ENCODE results near the gene ENTHD1.

ENTHD1 gene

GRCh38 chr22:39833093-39833492, 60.5 kb downstream of the ENTHD1 start:
- no peak overlapping the region for H3K27ac ChIP-seq (ENCODE audit: low read depth, low read length)
- H3K9ac ChIP-seq (ENCODE audit: low read length) = no peak overlapping the region
- no peaks in the 10 kb centered on the region for H3K36me3 ChIP-seq (ENCODE audit: insufficient read depth, low read length)
- H3K4me1 ChIP-seq (ENCODE audit: insufficient read depth, low read length) = no peaks in the 10 kb centered on the region
- peaks cover 0 to 8% of the 10 kb centered on the region in 2 donors for H3K27me3 ChIP-seq (ENCODE audit: control insufficient read depth in 1 of 2, insufficient read depth in 2 of 2, low read length in 2 of 2)
- no peak overlapping the region for H3K4me3 ChIP-seq (ENCODE audit: low read depth in 1 of 2, low read length in 2 of 2)
- no peaks in the 10 kb centered on the region for H3K9me3 ChIP-seq (ENCODE audit: low read length)

DNA sequence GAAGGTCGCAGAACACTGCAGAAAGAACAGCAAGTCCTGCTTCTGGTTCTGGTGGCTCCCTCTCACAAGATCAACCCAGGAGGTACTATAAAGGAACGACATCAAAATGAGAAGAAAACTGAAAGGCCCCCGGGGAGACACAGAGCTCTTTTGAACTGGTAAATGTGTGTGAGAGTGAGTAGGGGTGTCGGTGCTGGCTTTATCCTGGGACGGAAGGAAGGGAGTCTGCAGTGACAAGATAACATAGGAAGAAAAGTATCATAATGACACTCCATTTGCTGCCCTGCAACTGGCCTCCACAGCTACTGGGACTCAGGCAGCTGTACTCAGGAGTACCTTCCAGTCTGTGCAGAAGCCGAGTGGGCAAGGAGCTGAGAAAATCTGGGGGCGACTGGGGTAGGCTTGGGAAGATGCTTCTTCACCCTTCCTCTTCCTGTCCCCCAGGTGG, 60.9 kb downstream of the ENTHD1 start:
- no peak overlapping the region for H3K9ac ChIP-seq (ENCODE audit: low read length)
- H3K27me3 ChIP-seq (ENCODE audit: control insufficient read depth in 1 of 2, insufficient read depth in 2 of 2, low read length in 2 of 2) = peaks cover 0 to 8% of the 10 kb centered on the region in 2 donors
- no peaks in the 10 kb centered on the region for H3K9me3 ChIP-seq (ENCODE audit: low read length)
- H3K4me1 ChIP-seq (ENCODE audit: insufficient read depth, low read length) = no peaks in the 10 kb centered on the region
- no peak overlapping the region for H3K27ac ChIP-seq (ENCODE audit: low read depth, low read length)
- no peak overlapping the region for H3K4me3 ChIP-seq (ENCODE audit: low read depth in 1 of 2, low read length in 2 of 2)
- no peaks in the 10 kb centered on the region for H3K36me3 ChIP-seq (ENCODE audit: insufficient read depth, low read length)

DNA sequence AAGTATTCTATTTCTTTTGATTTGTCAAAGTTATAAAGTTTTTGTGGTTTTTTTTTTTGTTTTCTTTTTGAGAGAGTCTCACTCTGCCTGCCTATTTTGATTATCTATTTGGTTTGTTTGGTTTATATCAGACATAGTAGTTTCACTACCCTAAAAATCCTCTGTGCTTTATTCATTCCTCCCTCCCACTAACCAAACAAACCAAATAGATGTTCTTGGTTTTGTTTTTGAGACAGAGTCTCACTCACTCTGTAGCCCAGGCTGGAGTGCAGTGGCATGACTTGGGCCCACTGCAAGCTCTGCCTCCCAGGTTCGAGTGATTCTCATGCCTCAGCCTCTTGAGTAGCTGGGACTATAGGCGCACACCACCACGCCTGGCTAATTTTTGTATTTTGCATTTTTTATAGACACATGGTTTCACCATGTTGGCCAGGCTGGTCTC, 67.9 kb downstream of the ENTHD1 start:
- Histone ChIP-seq H3K36me3 (ENCODE audit: insufficient read depth, low read length) (no peaks in the 10 kb centered on the region), H3K9me3 (ENCODE audit: low read length) (no peaks in the 10 kb centered on the region), H3K4me1 (ENCODE audit: insufficient read depth, low read length) (no peaks in the 10 kb centered on the region), H3K27me3 (ENCODE audit: control insufficient read depth in 1 of 2, insufficient read depth in 2 of 2, low read length in 2 of 2) (peaks cover 0 to 4% of the 10 kb centered on the region in 2 donors), H3K4me3 (ENCODE audit: low read depth in 1 of 2, low read length in 2 of 2) (no peak overlapping the region), H3K27ac (ENCODE audit: low read depth, low read length) (no peak overlapping the region), H3K9ac (ENCODE audit: low read length) (no peak overlapping the region)

DNA sequence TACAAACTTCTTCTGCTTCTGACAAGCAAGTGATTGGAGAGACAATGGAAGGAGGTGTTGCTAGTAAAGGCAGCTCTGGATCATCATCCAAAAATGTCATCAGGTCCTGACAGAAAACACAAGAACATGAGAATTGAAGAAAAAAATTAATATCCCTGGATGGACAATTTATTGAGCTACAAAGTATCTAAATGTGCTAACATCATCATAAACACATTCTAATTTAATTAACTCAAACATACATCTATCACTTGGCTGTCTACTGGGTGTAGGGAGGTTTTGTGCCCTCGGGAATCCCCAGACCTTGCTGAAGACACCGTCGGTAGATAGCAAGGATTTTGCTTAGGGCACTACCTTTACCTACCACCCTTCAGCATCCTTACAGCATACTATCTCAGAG, 72.6 kb downstream of the ENTHD1 start:
- no peak overlapping the region for H3K9ac ChIP-seq (ENCODE audit: low read length)
- no peak overlapping the region for H3K27ac ChIP-seq (ENCODE audit: low read depth, low read length)
- no peak overlapping the region for H3K4me3 ChIP-seq (ENCODE audit: low read depth in 1 of 2, low read length in 2 of 2)

DNA sequence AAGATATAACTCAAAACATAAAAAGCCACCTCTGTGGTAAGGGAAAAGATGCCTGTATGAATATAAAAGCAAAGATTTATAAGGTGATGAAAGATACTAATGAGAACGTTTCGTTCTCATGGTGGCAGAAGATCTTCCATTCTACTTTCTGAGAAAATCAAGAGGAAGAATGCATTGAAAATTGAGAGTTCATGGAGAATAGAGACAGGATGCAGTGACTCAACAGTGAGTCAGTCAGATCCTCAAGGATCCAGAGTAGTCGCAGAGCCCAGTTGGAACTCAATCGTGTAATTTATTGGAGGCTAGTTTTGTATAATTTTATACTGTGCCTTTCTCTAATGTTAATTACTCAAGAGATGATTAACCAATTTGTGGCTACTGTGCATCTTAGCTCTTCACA, 73.3 kb downstream of the ENTHD1 start:
- Histone ChIP-seq H3K9ac (ENCODE audit: low read length) (no peak overlapping the region), H3K9me3 (ENCODE audit: low read length) (no peaks in the 10 kb centered on the region), H3K36me3 (ENCODE audit: insufficient read depth, low read length) (no peaks in the 10 kb centered on the region), H3K4me1 (ENCODE audit: insufficient read depth, low read length) (no peaks in the 10 kb centered on the region), H3K27me3 (ENCODE audit: control insufficient read depth in 1 of 2, insufficient read depth in 2 of 2, low read length in 2 of 2) (no peaks in the 10 kb centered on the region), H3K27ac (ENCODE audit: low read depth, low read length) (no peak overlapping the region), H3K4me3 (ENCODE audit: low read depth in 1 of 2, low read length in 2 of 2) (no peak overlapping the region)

More for the DNA sequence above, 72.6 kb downstream of the ENTHD1 start:
- H3K27me3 ChIP-seq (ENCODE audit: control insufficient read depth in 1 of 2, insufficient read depth in 2 of 2, low read length in 2 of 2) = no peaks in the 10 kb centered on the region
- no peaks in the 10 kb centered on the region for H3K9me3 ChIP-seq (ENCODE audit: low read length)
- no peaks in the 10 kb centered on the region for H3K4me1 ChIP-seq (ENCODE audit: insufficient read depth, low read length)
- H3K36me3 ChIP-seq (ENCODE audit: insufficient read depth, low read length) = no peaks in the 10 kb centered on the region

DNA sequence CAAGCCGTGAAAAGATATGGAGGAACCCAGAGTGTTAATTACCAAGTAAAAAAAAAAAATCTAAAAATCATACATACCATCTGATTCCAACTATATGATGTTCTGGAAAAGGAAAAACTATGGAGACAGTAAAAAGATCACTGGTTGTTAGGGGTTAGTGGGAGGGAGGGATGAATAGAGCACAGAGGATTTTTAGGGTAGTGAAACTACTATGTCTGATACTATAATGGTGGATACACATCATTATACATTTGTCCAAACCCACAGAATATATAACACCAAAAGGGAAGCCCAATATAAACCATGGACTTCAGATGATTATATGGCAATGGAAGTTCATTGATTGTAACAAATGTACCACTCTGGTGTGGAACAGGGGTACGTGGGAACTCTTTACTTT, 74.1 kb downstream of the ENTHD1 start:
- Histone ChIP-seq H3K4me3 (ENCODE audit: low read depth in 1 of 2, low read length in 2 of 2) (no peak overlapping the region), H3K36me3 (ENCODE audit: insufficient read depth, low read length) (no peaks in the 10 kb centered on the region), H3K4me1 (ENCODE audit: insufficient read depth, low read length) (no peaks in the 10 kb centered on the region), H3K9ac (ENCODE audit: low read length) (no peak overlapping the region), H3K27me3 (ENCODE audit: control insufficient read depth in 1 of 2, insufficient read depth in 2 of 2, low read length in 2 of 2) (no peaks in the 10 kb centered on the region), H3K27ac (ENCODE audit: low read depth, low read length) (no peak overlapping the region), H3K9me3 (ENCODE audit: low read length) (no peaks in the 10 kb centered on the region)

- H3K27ac ChIP-seq (ENCODE audit: low read depth, low read length) = no peak overlapping the region
- H3K4me1 ChIP-seq (ENCODE audit: insufficient read depth, low read length) = no peaks in the 10 kb centered on the region
- H3K9me3 ChIP-seq (ENCODE audit: low read length) = no peaks in the 10 kb centered on the region
- no peaks in the 10 kb centered on the region for H3K36me3 ChIP-seq (ENCODE audit: insufficient read depth, low read length)
- H3K9ac ChIP-seq (ENCODE audit: low read length) = no peak overlapping the region
- H3K27me3 ChIP-seq (ENCODE audit: control insufficient read depth in 1 of 2, insufficient read depth in 2 of 2, low read length in 2 of 2) = no peaks in the 10 kb centered on the region
- no peak overlapping the region for H3K4me3 ChIP-seq (ENCODE audit: low read depth in 1 of 2, low read length in 2 of 2)
Measured at GRCh38 chr22:39818094-39818493, 75.5 kb downstream of the ENTHD1 start.

- no peak overlapping the region for H3K27ac ChIP-seq (ENCODE audit: low read depth, low read length)
- H3K9ac ChIP-seq (ENCODE audit: low read length) = no peak overlapping the region
- H3K27me3 ChIP-seq (ENCODE audit: control insufficient read depth in 1 of 2, insufficient read depth in 2 of 2, low read length in 2 of 2) = no peaks in the 10 kb centered on the region
- H3K9me3 ChIP-seq (ENCODE audit: low read length) = no peaks in the 10 kb centered on the region
- no peak overlapping the region for H3K4me3 ChIP-seq (ENCODE audit: low read depth in 1 of 2, low read length in 2 of 2)
- no peaks in the 10 kb centered on the region for H3K36me3 ChIP-seq (ENCODE audit: insufficient read depth, low read length)
- H3K4me1 ChIP-seq (ENCODE audit: insufficient read depth, low read length) = no peaks in the 10 kb centered on the region
Measured at GRCh38 chr22:39815932-39816331, 77.6 kb downstream of the ENTHD1 start.

DNA sequence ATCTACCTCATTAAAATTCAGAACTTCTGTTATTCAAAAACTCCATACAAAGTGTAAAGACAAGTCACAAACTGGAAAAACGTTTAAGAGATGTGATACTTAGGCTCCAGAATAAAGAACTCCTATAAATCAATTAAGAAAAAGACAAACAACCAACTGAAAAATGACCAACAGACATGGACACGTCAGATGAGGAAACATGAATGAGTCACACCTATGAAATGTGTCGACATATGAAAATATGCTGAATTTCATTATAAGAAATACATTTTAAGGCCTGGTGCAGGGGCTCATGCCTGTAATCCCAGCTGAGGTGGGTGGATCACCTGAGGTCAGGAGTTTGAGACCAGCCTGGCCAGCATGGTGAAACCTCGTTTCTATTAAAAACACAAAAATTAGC, 78.7 kb downstream of the ENTHD1 start:
- Histone ChIP-seq H3K27ac (ENCODE audit: low read depth, low read length) (no peak overlapping the region), H3K36me3 (ENCODE audit: insufficient read depth, low read length) (no peaks in the 10 kb centered on the region), H3K9ac (ENCODE audit: low read length) (no peak overlapping the region), H3K27me3 (ENCODE audit: control insufficient read depth in 1 of 2, insufficient read depth in 2 of 2, low read length in 2 of 2) (no peaks in the 10 kb centered on the region), H3K9me3 (ENCODE audit: low read length) (no peaks in the 10 kb centered on the region), H3K4me1 (ENCODE audit: insufficient read depth, low read length) (no peaks in the 10 kb centered on the region), H3K4me3 (ENCODE audit: low read depth in 1 of 2, low read length in 2 of 2) (no peak overlapping the region)

DNA sequence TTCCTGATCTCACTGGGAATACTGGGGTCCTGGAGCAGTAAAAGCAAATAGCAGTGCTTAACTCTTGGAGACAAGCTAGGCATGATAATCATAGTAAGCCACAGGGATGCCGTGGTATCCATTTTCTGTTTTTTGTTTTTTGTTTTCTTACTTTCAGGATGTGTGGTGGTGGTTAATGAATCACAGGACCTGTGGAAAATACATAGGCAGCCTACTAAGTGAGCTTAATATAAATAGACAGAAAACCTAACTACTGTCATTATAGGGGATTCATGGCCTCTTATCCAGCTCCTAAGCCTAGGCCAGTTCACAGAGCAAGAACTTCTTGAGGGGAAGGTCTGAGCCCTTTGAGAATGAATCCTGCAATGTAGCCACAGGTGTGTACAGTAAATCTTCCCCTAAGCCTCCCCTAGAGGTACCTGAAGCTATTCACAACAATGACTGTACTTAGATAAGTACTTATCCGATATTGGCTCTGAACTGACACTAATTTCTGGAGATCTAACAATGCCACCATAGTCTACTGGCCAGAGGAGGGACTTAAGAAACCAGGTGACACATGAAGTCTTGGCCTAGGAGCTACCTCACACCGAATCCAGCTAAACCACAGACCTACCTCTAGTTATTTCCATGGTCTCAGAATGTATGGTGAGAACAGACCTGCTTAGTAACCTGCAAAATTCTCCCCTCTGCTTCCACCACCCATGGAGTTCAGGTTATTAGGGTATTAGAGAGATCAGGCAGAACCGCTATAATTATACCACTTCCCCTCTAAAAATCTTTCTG, 83.6 kb downstream of the ENTHD1 start:
- Histone ChIP-seq H3K4me1 (ENCODE audit: insufficient read depth, low read length) (no peaks in the 10 kb centered on the region), H3K36me3 (ENCODE audit: insufficient read depth, low read length) (no peaks in the 10 kb centered on the region), H3K27ac (ENCODE audit: low read depth, low read length) (no peak overlapping the region), H3K4me3 (ENCODE audit: low read depth in 1 of 2, low read length in 2 of 2) (no peak overlapping the region), H3K9ac (ENCODE audit: low read length) (no peak overlapping the region), H3K9me3 (ENCODE audit: low read length) (no peaks in the 10 kb centered on the region), H3K27me3 (ENCODE audit: control insufficient read depth in 1 of 2, insufficient read depth in 2 of 2, low read length in 2 of 2) (no peaks in the 10 kb centered on the region)

DNA sequence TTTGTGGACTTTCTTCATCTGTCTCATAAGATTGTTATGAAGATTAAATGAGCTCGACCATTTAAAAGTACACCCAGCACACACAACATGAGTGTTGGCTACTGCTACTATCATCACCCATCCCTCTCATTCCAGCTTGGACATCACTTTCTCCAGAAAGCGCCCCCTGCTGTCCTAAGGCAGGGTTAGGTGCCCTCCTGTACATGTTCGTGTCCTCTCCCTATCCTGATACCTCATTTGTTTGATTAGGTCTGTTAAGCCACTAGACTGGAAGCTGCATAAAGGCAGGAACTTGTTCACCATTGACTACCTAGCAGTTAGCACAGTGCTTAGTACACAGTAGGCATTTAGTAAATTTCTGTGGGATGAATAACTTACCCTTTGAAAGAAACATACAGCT, 85.5 kb downstream of the ENTHD1 start:
- Histone ChIP-seq H3K4me1 (ENCODE audit: insufficient read depth, low read length) (no peaks in the 10 kb centered on the region), H3K9me3 (ENCODE audit: low read length) (no peaks in the 10 kb centered on the region), H3K9ac (ENCODE audit: low read length) (no peak overlapping the region), H3K4me3 (ENCODE audit: low read depth in 1 of 2, low read length in 2 of 2) (no peak overlapping the region), H3K27me3 (ENCODE audit: control insufficient read depth in 1 of 2, insufficient read depth in 2 of 2, low read length in 2 of 2) (no peaks in the 10 kb centered on the region), H3K36me3 (ENCODE audit: insufficient read depth, low read length) (no peaks in the 10 kb centered on the region), H3K27ac (ENCODE audit: low read depth, low read length) (no peak overlapping the region)

GRCh38 chr22:39806109-39806508, 87.5 kb downstream of the ENTHD1 start:
- Histone ChIP-seq H3K27ac (ENCODE audit: low read depth, low read length) (no peak overlapping the region), H3K27me3 (ENCODE audit: control insufficient read depth in 1 of 2, insufficient read depth in 2 of 2, low read length in 2 of 2) (no peaks in the 10 kb centered on the region), H3K9ac (ENCODE audit: low read length) (no peak overlapping the region), H3K9me3 (ENCODE audit: low read length) (no peaks in the 10 kb centered on the region), H3K36me3 (ENCODE audit: insufficient read depth, low read length) (no peaks in the 10 kb centered on the region), H3K4me3 (ENCODE audit: low read depth in 1 of 2, low read length in 2 of 2) (no peak overlapping the region), H3K4me1 (ENCODE audit: insufficient read depth, low read length) (no peaks in the 10 kb centered on the region)
